Prostate gland (tissue), 2 donors: ENCODE data around the gene BEAN1. TPM values are rescaled to one million over a fixed set of nuclear protein-coding genes. Genes with fewer than 3 reads are reported as not detected.
"Not testable (repeated sequence)": the region's sequence is repeated elsewhere in the genome, so short reads cannot be mapped to it uniquely, and the experiment has no call there.

Experiments used
- DNase-seq: peaks from one replicate; pipeline ENCODE4 v3.0.0-alpha.2; 2019; ENCODE audit warnings: low spot score
- H3K27ac ChIP-seq, 2 donors: fragments of 200-600 bp; sonication (generic); 2 replicates each; pipeline ENCODE4 v1.5.1; 2017 to 2019
- H3K27me3 ChIP-seq: fragments of 200-600 bp; sonication (generic); replicated peaks from 2 replicates; pipeline ENCODE4 v1.5.1; 2019; ENCODE audit not compliant: insufficient read depth
- H3K36me3 ChIP-seq, 2 donors: fragments of 200-600 bp; sonication (generic); 1 replicate in 1 of 2; 2 replicates in 1 of 2; pipeline versions ENCODE4 v1.5.1 to v1.8.1; 2017 to 2019
- H3K4me1 ChIP-seq: fragments of 200-600 bp; sonication (generic); replicated peaks from 2 replicates; pipeline ENCODE4 v1.5.1; 2019
- H3K4me3 ChIP-seq, 2 donors: fragments of 200-600 bp; sonication (generic); 2 replicates each; pipeline ENCODE4 v1.5.1; 2017 to 2019
- H3K9me3 ChIP-seq: fragments of 200-600 bp; sonication (generic); 2 replicates; pipeline ENCODE4 v1.5.1; 2017
- POLR2A ChIP-seq: fragments of 450-650 bp; IDR thresholded peaks from one replicate; pipeline ENCODE4 v1.6.1; 2016; ENCODE audit warnings: antibody characterized with exemption, mild to moderate bottlenecking
- POLR2AphosphoS5 ChIP-seq: sonication (generic); formaldehyde crosslinking; IDR thresholded peaks from one replicate; pipeline ENCODE4 v1.6.1; 2017; ENCODE audit warnings: antibody characterized with exemption
- WGBS: methylation state at CpG from one replicate; pipeline ENCODE4 v1.1.5; 2018; 5-methylcytosine and 5-hydroxymethylcytosine counted together
- intact Hi-C: fragments of 100-400 bp; cut with DNase I; formaldehyde crosslinking; loops from one replicate; pipeline ENCODE4 v1.14.2; 2022
- total RNA-seq, 2 donors: library from RNA; depleted of rRNA; stranded (reverse); fragments of >200 nt; gene quantifications; one replicate each; pipeline ENCODE4 v1.1.0, GENCODE V29; 2016
- TF ChIP-seq, protein P1 (sequence below), 4 experiments: fragments of 200-600 bp in 2 of 4; fragments of 450-650 bp in 2 of 4; sonication (generic) in 2 of 4; IDR thresholded peaks; 1 replicate in 3 of 4; 2 replicates in 1 of 4; pipeline ENCODE4 v1.5.1; 2016 to 2019; ENCODE audit warnings: antibody characterized with exemption in 4 of 4, mild to moderate bottlenecking in 2 of 4, moderate library complexity in 2 of 4

Gene BEAN1
- total RNA-seq, 2 donors from 2014 or later: 0.14 to 0.51 TPM

DNA sequence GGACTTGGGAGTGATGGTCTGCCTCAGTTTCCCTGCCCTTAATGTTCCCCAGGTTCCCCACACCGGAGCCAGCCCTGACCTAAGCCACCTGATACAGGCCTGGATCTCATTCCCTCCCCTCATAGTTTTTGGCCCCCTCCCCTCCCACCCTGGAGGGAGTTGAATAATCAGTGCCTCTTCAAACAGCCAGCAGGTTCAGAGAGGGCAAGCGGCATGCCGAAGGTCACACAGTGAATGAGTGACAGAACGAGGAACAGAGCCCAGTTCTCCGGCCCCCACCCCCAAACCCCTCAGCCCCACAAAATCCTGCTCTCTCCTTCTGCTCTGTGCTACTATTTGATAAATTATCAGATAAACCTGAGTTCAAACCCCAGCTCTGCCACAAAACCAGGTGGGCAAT, 31.2 kb downstream of the BEAN1 start:
- peaks cover 7% of the 10 kb centered on the region for H3K27me3 ChIP-seq
- no peak overlapping the region for H3K4me3 ChIP-seq
- TF ChIP-seq POLR2A (no peak), POLR2AphosphoS5 (no peak)
- TF ChIP-seq, protein P1, sequence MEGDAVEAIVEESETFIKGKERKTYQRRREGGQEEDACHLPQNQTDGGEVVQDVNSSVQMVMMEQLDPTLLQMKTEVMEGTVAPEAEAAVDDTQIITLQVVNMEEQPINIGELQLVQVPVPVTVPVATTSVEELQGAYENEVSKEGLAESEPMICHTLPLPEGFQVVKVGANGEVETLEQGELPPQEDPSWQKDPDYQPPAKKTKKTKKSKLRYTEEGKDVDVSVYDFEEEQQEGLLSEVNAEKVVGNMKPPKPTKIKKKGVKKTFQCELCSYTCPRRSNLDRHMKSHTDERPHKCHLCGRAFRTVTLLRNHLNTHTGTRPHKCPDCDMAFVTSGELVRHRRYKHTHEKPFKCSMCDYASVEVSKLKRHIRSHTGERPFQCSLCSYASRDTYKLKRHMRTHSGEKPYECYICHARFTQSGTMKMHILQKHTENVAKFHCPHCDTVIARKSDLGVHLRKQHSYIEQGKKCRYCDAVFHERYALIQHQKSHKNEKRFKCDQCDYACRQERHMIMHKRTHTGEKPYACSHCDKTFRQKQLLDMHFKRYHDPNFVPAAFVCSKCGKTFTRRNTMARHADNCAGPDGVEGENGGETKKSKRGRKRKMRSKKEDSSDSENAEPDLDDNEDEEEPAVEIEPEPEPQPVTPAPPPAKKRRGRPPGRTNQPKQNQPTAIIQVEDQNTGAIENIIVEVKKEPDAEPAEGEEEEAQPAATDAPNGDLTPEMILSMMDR (IDR thresholded peaks at IDR 0.05): no peak
- no peaks in the 10 kb centered on the region for H3K36me3 ChIP-seq
- no peaks in the 10 kb centered on the region for H3K4me1 ChIP-seq
- no peak for DNase-seq
- no peak overlapping the region for H3K27ac ChIP-seq
- intact Hi-C loops: no loop called here
- no peaks in the 10 kb centered on the region for H3K9me3 ChIP-seq
- 90% methylated on average over 5 of the region's 5 CpGs for WGBS

DNA sequence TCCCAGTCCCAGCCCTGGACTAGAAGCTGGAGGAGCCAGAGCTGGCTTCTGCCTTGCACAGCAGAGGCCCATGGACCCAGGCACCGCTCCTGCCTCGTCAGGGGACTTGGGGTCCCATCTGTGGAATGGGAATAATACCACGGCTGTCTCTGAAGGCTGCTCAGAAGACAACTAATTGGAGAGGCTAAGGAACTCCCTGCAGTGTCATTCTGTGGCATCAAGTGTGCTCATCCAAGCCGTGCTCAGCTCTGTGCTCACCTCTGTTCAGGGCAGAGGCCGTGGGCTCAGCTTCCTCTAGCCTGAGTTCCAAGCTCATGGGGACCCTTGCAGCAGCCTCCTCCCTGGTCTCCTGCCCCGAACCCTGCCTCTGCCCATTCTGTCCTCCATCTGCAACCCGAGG, 31.8 kb downstream of the BEAN1 start:
- Histone ChIP-seq H3K4me3 (no peak overlapping the region), H3K27ac (no peak overlapping the region), H3K9me3 (no peaks in the 10 kb centered on the region), H3K4me1 (no peaks in the 10 kb centered on the region), H3K36me3 (no peaks in the 10 kb centered on the region), H3K27me3 (peaks cover 7% of the 10 kb centered on the region)
- DNase-seq: no peak
- 81% methylated on average over 7 of the region's 7 CpGs for WGBS
- TF ChIP-seq POLR2A: no peak
- TF ChIP-seq, protein P1 (IDR thresholded peaks at IDR 0.05): no peak
- TF ChIP-seq POLR2AphosphoS5: no peak
- intact Hi-C loops: no loop called here

DNA sequence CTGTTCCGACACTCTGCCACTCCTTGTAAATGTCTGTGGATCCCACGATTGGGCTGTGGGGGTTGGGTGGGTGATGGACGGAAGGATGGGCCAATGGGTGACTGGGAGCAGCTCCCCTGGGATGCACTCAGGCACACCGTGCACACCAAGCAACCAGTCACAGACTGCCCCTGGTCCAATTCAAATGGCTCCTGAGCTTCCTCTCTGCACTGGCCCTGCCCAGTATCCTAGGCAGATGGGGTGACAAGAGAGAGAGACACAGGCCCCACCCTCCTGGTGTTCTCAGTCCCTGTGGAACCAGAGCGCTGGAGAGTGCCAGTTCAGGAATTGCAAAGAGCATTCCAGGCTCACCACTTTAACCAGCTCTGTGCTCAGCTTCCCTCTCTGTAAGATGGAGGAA, 32.8 kb downstream of the BEAN1 start:
- intact Hi-C loops: no loop called here
- H3K36me3 ChIP-seq: no peaks in the 10 kb centered on the region

DNA sequence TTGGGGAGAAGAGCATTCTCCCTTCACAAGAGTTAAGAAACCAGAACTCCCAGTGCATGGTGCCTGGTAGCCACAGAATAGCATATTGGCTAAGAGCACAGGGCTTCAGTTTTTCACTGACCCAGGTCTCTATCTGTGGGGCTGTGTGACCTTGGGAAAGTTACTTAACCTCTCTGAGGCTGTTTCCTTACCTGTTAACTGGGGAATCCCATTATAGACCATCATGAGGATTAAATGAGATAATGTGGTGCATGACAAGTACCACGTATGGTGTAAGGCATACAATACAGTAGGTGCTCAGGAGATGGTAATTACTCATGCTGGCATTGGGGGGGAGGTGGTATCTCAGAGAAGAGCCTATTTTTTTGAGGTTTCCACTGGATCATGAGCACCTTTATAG, 33.6 kb downstream of the BEAN1 start:
- Histone ChIP-seq H3K36me3 (no peaks in the 10 kb centered on the region), H3K4me3 (no peak overlapping the region), H3K4me1 (no peaks in the 10 kb centered on the region), H3K27me3 (peaks cover 7% of the 10 kb centered on the region), H3K9me3 (no peaks in the 10 kb centered on the region), H3K27ac (no peak overlapping the region)
- DNase-seq: no peak
- 91% methylated on average over 1 of the region's 1 CpG for WGBS
- intact Hi-C loops: no loop called here
- TF ChIP-seq, protein P1 (IDR thresholded peaks at IDR 0.05): no peak
- no peak for TF ChIP-seq POLR2AphosphoS5
- no peak for TF ChIP-seq POLR2A

More for the DNA sequence above, 32.8 kb downstream of the BEAN1 start:
- Histone ChIP-seq H3K9me3 (no peaks in the 10 kb centered on the region), H3K4me3 (no peak overlapping the region), H3K27me3 (peaks cover 7% of the 10 kb centered on the region), H3K4me1 (no peaks in the 10 kb centered on the region), H3K27ac (no peak overlapping the region)
- no peak for DNase-seq
- WGBS: 42% methylated on average over 5 of the region's 5 CpGs
- TF ChIP-seq POLR2AphosphoS5 (no peak), POLR2A (no peak)
- TF ChIP-seq, protein P1 (IDR thresholded peaks at IDR 0.05): no peak

DNA sequence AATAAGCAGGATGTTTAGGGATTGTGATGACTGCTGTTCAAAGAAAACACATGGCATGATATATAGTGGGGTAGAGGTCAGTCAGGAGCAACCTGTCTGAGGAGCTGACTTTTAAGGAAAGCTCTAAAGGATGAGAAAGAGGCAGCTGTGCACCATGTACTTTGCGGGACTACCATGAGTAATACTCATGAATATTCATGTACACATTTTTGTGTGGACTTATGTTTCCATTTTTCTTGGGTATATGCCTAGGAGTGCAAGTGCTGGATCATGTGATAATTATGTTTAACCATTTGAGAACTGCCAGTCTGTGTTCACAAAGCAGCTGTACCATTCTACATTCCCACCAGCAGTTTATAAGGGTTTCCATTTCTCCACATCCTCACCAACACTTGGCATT, 35.8 kb downstream of the BEAN1 start:
- Histone ChIP-seq H3K9me3 (no peaks in the 10 kb centered on the region), H3K36me3 (no peaks in the 10 kb centered on the region), H3K27ac (no peak overlapping the region), H3K4me3 (no peak overlapping the region), H3K4me1 (no peaks in the 10 kb centered on the region), H3K27me3 (peaks cover 7% of the 10 kb centered on the region)
- intact Hi-C loops: no loop called here
- WGBS: 73% methylated on average over 1 of the region's 1 CpG
- no peak for DNase-seq
- TF ChIP-seq POLR2AphosphoS5 (no peak), POLR2A (no peak)
- TF ChIP-seq, protein P1 (IDR thresholded peaks at IDR 0.05): no peak

DNA sequence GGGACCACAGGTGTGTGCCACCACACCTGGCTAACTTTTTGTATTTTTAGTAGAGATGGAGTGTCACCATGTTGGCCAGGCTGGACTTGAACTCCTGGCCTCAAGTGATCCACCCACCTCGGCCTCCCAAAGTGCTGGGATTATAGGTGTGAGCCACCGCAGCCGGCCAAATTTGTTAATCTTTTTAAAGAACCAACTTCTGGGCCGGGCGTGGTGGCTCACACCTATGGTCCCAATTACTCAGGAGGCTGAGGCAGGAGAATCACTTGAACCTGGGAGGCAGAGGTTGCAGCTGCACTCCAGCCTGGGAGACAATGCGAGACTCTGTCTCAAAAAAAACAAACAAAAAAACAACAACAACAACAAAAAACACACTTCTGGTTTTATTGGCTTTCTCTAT, 38.9 kb downstream of the BEAN1 start:
- H3K27ac ChIP-seq, H3K9me3 ChIP-seq, H3K36me3 ChIP-seq, H3K4me3 ChIP-seq, H3K4me1 ChIP-seq, DNase-seq, H3K27me3 ChIP-seq, intact Hi-C loops: not testable (repeated sequence)
- WGBS: 94% methylated on average over 6 of the region's 6 CpGs

DNA sequence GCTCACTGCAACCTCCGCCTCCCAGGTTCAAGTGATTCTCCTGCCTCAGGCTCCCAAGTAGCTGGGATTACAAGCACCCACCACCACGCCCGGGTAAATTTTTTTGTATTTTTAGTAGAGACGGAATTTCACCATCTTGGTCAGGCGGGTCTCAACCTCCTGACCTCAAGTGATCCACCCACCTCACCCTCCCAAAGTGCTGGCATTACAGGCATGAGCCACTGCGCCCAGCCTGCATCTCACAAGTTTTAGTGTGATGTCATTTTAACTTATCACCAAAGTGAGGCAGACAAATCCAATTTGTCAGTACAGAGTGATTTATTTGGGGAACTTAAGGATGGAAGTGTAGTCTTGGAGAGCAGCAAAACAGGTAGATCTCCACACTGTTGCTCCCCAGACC, 39.5 kb downstream of the BEAN1 start:
- DNase-seq, H3K4me1 ChIP-seq, H3K36me3 ChIP-seq, intact Hi-C loops, H3K9me3 ChIP-seq, H3K27me3 ChIP-seq, H3K27ac ChIP-seq, H3K4me3 ChIP-seq: not testable (repeated sequence)
- WGBS: 94% methylated on average over 6 of the region's 6 CpGs
